Measurements from ENCODE around the gene CCBE1.

The CCBE1 gene

DNA sequence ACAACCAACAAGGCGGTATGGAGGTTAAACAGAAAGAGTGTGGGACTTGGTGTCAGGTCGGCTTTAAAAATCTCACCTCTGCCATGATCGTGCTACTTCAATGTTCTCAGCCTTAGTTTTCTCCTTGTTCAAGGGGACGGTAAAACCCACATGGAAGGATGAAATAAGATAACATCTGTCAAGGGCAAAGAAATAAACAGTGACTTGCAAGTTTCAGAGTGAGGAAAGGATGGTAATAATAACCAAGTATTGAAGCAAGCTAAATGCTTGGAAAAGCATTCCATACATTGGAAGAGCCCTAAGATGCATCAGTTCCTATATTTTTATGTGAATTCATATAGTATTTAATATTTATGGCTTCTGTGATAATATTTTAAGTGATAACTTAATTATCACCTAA is 308.4 kb downstream of the CCBE1 start:
- no peak for DNase-seq (ENCODE audit: low read depth)

DNA sequence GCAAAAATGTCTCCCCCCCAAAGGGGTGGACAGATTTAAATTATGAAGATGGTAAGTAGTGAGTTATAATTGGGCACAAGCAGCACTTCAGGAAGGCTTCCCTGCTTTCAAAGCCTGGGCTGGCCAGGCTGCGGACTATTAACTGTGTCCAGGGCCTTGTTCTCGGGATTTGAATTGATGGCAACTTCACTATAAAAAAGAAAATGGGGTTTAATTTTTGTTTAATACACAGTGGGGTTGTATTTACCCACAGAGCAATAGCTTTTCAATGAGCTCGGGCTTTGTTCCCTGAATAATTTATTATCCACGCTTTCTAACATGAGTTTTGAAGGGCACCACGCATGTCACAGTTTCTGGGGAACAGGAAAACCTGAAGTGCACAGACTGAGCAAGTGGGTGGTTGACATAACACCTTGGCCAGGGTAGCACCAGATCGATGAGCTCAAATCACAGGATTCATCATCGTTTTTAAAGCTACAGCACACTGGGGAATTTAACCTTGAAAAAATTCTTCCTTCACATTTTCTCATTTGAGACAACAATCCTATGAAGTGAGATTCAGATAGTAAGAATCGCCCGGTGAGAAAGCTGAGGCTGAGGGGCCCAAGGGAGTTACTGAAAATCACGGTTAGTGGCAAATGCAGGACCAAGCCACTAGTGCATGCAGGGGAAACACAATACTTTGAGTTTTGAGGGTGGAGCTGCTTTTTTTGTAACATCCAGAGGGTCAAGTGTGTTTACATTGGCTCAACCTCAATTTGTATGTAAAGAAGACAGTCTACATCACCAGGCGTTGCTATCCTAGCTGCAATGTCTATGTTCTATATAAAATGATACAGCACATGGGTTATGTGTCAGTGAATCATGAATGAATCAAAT is 309.3 kb downstream of the CCBE1 start:
- DNase-seq (ENCODE audit: low read depth) = no peak

DNA sequence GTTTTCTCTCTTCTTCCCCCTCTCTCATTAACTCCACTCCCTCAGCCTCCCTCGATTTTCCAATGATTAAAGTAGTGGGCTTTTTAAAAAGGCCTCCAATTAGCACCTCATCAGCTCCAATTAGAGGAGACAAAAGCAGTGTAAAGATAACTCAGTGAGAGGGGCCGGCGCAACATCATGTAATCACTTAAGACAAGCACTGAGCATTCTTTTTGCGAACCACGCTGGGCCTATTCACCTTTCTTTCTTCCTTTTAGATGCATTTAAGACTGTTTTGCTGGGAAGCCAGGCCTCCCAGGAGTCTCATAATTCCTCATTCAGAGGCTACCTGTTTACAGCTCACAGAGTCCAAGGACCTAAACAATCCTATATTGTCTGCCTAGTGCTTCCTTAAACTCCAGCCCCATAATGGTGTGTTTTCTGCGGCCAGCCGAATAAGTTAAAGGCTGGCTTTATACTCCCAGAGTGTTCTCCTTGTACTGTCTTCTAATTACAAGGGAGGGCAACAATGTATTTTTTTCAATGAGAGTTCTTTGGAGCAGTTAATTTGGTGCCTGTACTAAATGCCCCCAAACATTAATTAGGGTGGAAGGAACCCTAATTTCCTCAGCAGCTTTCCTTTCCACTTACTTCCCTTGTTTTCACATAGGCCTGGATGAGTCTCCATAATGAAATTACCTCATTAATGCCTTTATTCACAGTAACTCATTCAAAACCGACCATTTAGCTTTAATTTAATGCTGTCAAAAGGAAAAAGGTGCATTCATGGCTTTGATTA is 310.1 kb downstream of the CCBE1 start:
- DNase-seq (ENCODE audit: low read depth) = no peak

DNA sequence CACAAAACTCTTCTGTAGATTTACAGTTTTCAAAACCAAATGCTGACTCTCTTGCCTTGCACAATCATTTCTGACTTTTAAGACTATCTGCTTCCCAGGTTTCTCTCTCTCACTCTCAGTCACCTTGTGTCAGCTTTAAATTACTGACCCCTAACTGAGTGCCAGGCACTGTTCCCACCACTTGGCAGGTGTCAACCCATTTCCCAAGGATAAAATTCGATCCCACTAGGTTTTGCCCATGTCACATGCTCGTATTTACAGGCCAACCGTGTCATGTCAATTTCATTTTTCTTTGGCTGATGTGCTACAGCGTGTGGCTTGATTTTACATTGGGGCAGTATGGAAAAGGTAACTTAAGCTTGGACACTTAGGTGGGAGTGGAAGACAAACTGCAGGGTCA is 312.0 kb downstream of the CCBE1 start:
- no peak for DNase-seq (ENCODE audit: low read depth)

DNA sequence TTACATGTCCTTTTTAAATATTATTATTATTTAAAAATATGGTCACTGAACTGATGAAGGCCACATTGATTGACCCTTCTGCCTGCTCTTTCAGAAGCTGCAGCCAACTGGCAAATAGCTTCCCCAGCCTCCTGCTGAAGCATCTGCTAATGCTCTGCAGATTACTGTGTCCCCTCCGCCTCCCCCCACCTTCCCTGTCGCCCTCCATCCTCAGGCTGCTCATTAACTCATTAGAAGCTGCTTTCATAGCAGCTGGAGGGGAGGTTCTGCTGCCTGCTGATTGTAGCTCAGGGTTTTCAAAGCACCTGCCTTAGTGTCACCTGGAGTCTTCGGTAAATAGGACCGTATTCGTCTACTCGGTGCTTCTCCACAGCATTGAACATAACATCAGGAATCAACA is 313.4 kb downstream of the CCBE1 start:
- no peak for DNase-seq (ENCODE audit: low read depth)

DNA sequence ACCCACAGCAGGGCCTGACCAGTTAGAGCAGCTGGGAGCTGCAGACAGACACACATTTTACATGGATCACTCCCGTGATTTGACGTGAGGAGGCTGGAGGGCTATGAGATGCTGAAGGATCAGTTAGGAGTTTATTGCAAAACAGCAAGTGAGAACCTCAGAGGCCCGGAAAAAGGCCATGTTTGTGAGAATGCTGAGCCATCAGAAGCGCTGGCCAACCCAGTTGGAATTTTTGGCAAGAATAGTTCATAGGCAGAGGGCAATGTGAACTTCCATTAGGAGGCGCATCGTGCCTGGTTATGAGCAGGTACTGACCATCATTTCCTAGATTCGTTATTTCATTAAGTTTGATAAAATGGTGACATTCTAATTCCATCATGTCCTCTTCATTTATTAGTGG is 314.8 kb downstream of the CCBE1 start:
- no peak for DNase-seq (ENCODE audit: low read depth)

DNA sequence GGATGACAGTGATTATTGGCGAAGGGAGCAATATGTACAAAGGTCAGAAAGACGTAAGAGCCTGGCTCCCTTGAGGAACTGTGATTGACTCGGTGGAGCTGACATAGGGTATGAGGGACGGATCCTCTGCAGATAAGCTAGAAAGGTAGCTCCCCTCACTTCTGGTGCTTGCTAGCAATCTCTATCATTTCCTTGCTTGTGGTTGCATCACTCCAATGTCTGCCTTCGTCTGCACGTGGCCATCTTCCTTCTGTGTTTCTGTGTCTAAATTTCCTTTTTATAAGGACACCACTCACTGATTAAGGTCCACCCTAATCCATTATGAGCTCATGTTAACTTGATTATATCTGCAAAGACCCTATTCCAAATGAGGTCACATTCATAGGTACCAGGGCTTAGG is 315.3 kb downstream of the CCBE1 start:
- no peak for DNase-seq (ENCODE audit: low read depth)
